Measurements from ENCODE around the gene DCP2. TPM values are rescaled to one million over a fixed set of nuclear protein-coding genes. Genes with fewer than 3 reads are reported as not detected.

The DCP2 gene
- total and polyA plus RNA-seq, 10 of the 15 experiments (the other 5 are each of a cell fraction or from before 2014, with no cell fraction given), result 23.4 to 81.6 (median 47.4) TPM

GRCh38 chr5:113044776-113045465 lies 68.3 kb downstream of the DCP2 start:
- in situ Hi-C loops (cut with MboI), result no loop called here
- Histone ChIP-seq H3K36me3 (ENCODE audit: control insufficient read depth in 2 of 2, insufficient read depth in 2 of 2, low read length in 1 of 2) (no peaks in the 10 kb centered on the region), H3K27me3 (replicated peaks in 1 of 2; ENCODE audit: control insufficient read depth in 2 of 2, insufficient read depth in 2 of 2, low read length in 1 of 2) (0 out of 4 replicates have a peak, but pooled peaks cover 0 to 2% of the 10 kb centered on the region in 2 experiments), H4K20me1 (ENCODE audit: control insufficient read depth, insufficient read depth) (no peaks in the 10 kb centered on the region), H3K4me3 (no peak overlapping the region), H2AFZ (ENCODE audit: control insufficient read depth, low read depth, low read length) (no peak overlapping the region), H3K27ac (ENCODE audit: control insufficient read depth, insufficient read depth) (no peak overlapping the region), H3K9me3 (replicated peaks; ENCODE audit: control insufficient read depth, insufficient read depth, low read length) (no peaks in the 10 kb centered on the region), H3K9ac (ENCODE audit: control insufficient read depth, insufficient read depth, low read length) (no peak overlapping the region), H3K4me1 (ENCODE audit: control insufficient read depth, insufficient read depth, low read length) (peaks cover 11% of the 10 kb centered on the region), H3K79me2 (ENCODE audit: control insufficient read depth, insufficient read depth, low read length) (no peaks in the 10 kb centered on the region), H3K4me2 (ENCODE audit: control insufficient read depth, insufficient read depth) (no peak overlapping the region)
- intact Hi-C loops (cut with micrococcal nuclease; ENCODE audit: unreplicated experiment), result loop anchor here (5.0 to 10.0 kb wide), 3 partner anchors 287 to 562 kb away; no protein-coding TSS in a partner anchor
- FAIRE-seq (no peak), ATAC-seq (no peak), DNase-seq (ENCODE audit: low read depth, low spot score) (no peak)
- 83% methylated on average over 11 of the region's 11 CpGs for WGBS (ENCODE audit: insufficient coverage, insufficient replicate concordance, low lambda C conversion rate, missing lambda C conversion rate)
- ChIA-PET POLR2A (interaction anchor here (0.6 kb wide), 2 partner anchors 203 to 464 kb away, joined by 3 to 4 read pairs; no protein-coding TSS in a partner anchor), SMC1A (ENCODE audit: uncharacterized antibody, unreplicated experiment) (no interaction called here), RAD21 (ENCODE audit: unreplicated experiment) (interaction anchor here (0.6 to 1.9 kb wide), 2 partner anchors 49 to 197 kb away, joined by 3 to 5 read pairs; no protein-coding TSS in a partner anchor), CTCF (no interaction called here)
- no TSS peak for BruUV-seq (replicated peaks)
- no peak for TF ChIP-seq NR2C2 (IDR thresholded peaks at IDR 0.05; ENCODE audit: borderline replicate concordance, control insufficient read depth, insufficient read length, low read depth)
- TF ChIP-seq IKZF1 (conservative IDR thresholded peaks at IDR 0.05), result no peak
- TF ChIP-seq ZNF384 (IDR thresholded peaks at IDR 0.05; ENCODE audit: borderline replicate concordance, low read depth, low read length), result no peak
- no peak for TF ChIP-seq EGR1 (IDR thresholded peaks at IDR 0.05; ENCODE audit: borderline replicate concordance in 1 of 2, low read depth in 2 of 2, low read length in 2 of 2)
- no peak for TF ChIP-seq CBX5 (IDR thresholded peaks at IDR 0.05; ENCODE audit: low read depth)
- TF ChIP-seq MYB (IDR thresholded peaks at IDR 0.05; ENCODE audit: borderline replicate concordance, low read depth, low read length), result no peak
- TF ChIP-seq, protein P1, sequence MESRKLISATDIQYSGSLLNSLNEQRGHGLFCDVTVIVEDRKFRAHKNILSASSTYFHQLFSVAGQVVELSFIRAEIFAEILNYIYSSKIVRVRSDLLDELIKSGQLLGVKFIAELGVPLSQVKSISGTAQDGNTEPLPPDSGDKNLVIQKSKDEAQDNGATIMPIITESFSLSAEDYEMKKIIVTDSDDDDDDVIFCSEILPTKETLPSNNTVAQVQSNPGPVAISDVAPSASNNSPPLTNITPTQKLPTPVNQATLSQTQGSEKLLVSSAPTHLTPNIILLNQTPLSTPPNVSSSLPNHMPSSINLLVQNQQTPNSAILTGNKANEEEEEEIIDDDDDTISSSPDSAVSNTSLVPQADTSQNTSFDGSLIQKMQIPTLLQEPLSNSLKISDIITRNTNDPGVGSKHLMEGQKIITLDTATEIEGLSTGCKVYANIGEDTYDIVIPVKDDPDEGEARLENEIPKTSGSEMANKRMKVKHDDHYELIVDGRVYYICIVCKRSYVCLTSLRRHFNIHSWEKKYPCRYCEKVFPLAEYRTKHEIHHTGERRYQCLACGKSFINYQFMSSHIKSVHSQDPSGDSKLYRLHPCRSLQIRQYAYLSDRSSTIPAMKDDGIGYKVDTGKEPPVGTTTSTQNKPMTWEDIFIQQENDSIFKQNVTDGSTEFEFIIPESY (IDR thresholded peaks at IDR 0.05), result no peak
- TF ChIP-seq SREBF2 (IDR thresholded peaks at IDR 0.05; ENCODE audit: low read length), result no peak
- TF ChIP-seq, protein P2, sequence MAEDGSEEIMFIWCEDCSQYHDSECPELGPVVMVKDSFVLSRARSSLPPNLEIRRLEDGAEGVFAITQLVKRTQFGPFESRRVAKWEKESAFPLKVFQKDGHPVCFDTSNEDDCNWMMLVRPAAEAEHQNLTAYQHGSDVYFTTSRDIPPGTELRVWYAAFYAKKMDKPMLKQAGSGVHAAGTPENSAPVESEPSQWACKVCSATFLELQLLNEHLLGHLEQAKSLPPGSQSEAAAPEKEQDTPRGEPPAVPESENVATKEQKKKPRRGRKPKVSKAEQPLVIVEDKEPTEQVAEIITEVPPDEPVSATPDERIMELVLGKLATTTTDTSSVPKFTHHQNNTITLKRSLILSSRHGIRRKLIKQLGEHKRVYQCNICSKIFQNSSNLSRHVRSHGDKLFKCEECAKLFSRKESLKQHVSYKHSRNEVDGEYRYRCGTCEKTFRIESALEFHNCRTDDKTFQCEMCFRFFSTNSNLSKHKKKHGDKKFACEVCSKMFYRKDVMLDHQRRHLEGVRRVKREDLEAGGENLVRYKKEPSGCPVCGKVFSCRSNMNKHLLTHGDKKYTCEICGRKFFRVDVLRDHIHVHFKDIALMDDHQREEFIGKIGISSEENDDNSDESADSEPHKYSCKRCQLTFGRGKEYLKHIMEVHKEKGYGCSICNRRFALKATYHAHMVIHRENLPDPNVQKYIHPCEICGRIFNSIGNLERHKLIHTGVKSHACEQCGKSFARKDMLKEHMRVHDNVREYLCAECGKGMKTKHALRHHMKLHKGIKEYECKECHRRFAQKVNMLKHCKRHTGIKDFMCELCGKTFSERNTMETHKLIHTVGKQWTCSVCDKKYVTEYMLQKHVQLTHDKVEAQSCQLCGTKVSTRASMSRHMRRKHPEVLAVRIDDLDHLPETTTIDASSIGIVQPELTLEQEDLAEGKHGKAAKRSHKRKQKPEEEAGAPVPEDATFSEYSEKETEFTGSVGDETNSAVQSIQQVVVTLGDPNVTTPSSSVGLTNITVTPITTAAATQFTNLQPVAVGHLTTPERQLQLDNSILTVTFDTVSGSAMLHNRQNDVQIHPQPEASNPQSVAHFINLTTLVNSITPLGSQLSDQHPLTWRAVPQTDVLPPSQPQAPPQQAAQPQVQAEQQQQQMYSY (CRISPR knock-in tag; IDR thresholded peaks at IDR 0.05), result no peak
- TF ChIP-seq PML (IDR thresholded peaks at IDR 0.05; ENCODE audit: low read length), result no peak
- TF ChIP-seq, protein P3, sequence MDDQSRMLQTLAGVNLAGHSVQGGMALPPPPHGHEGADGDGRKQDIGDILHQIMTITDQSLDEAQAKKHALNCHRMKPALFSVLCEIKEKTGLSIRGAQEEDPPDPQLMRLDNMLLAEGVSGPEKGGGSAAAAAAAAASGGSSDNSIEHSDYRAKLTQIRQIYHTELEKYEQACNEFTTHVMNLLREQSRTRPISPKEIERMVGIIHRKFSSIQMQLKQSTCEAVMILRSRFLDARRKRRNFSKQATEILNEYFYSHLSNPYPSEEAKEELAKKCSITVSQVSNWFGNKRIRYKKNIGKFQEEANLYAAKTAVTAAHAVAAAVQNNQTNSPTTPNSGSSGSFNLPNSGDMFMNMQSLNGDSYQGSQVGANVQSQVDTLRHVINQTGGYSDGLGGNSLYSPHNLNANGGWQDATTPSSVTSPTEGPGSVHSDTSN (IDR thresholded peaks at IDR 0.05; ENCODE audit: insufficient replicate concordance, low read depth, low read length), result no peak
